GM21576 (cell line): Measurements from ENCODE around the gene MOB3B.
A peak's percentile ranks its signal among the peaks of the same experiment; 100 is the strongest.

ENCODE experiments used
- ATAC-seq: cut with Tn5 transposase; IDR thresholded peaks from one replicate; pipeline ENCODE4 v1.9.1; 2021; ENCODE audit warnings: mild to moderate bottlenecking, moderate library complexity; ENCODE audit not compliant: unreplicated experiment

Gene MOB3B

GRCh38 chr9:27529316-27530278 is at the start of gene MOB3B:
Gene MOB3B, minus strand, starts transcription at chr9:27529814. Its CDS starts 74,264 bp downstream, at chr9:27455550.
- peak; percentile 77 for ATAC-seq

GRCh38 chr9:27573634-27574590 is 44.3 kb upstream of the MOB3B start:
- peak; percentile 83 for ATAC-seq

GRCh38 chr9:27572918-27573633 is 43.5 kb upstream of the MOB3B start, which contains the start of gene C9orf72:
Gene C9orf72, minus strand, starts transcription at chr9:27573481. Its CDS starts 6,361 bp downstream, at chr9:27567120.
- ATAC-seq: peak; percentile 47

- ATAC-seq: peak; percentile 44
These were observed 42.9 kb upstream of the MOB3B start for GRCh38 chr9:27572566-27572917.

GRCh38 chr9:27572061-27572460 is 42.4 kb upstream of the MOB3B start:
- ATAC-seq: no peak

GRCh38 chr9:27571011-27571410 is 41.4 kb upstream of the MOB3B start:
- no peak for ATAC-seq

- ATAC-seq: no peak
These were observed 39.8 kb upstream of the MOB3B start for GRCh38 chr9:27569406-27569805.

- no peak for ATAC-seq
These were observed 36.5 kb upstream of the MOB3B start for GRCh38 chr9:27566118-27566517.

- no peak for ATAC-seq
These were observed 36.1 kb upstream of the MOB3B start for GRCh38 chr9:27565696-27566095.

- ATAC-seq: peak; percentile 45
These were observed 35.1 kb upstream of the MOB3B start for GRCh38 chr9:27564670-27565069.

- ATAC-seq: no peak
These were observed 34.3 kb upstream of the MOB3B start for GRCh38 chr9:27563738-27564430.

GRCh38 chr9:27561685-27562084 is 32.1 kb upstream of the MOB3B start:
- peak; percentile 60 for ATAC-seq

- ATAC-seq: no peak
These were observed 30.8 kb upstream of the MOB3B start for GRCh38 chr9:27560457-27560856.

GRCh38 chr9:27558307-27558706 is 28.7 kb upstream of the MOB3B start:
- ATAC-seq: no peak

GRCh38 chr9:27556470-27556869 is 26.9 kb upstream of the MOB3B start:
- no peak for ATAC-seq

GRCh38 chr9:27554712-27555111 is 25.1 kb upstream of the MOB3B start:
- ATAC-seq: no peak

- no peak for ATAC-seq
These were observed 19.7 kb upstream of the MOB3B start for GRCh38 chr9:27549196-27549755.

GRCh38 chr9:27548055-27548741 is 18.6 kb upstream of the MOB3B start:
- ATAC-seq: no peak

GRCh38 chr9:27545471-27545870 is 15.9 kb upstream of the MOB3B start:
- ATAC-seq: no peak
